CD1c-positive myeloid dendritic cell (primary cell): Measurements from ENCODE around the gene NPPC.
"Not testable (repeated sequence)": the region's sequence is repeated elsewhere in the genome, so short reads cannot be mapped to it uniquely, and the experiment has no call there.

Experiments
- DNase-seq: peaks from one replicate; pipeline ENCODE4 v3.0.0-alpha.2; 2016; ENCODE audit errors: extremely low spot score

Gene NPPC

DNA sequence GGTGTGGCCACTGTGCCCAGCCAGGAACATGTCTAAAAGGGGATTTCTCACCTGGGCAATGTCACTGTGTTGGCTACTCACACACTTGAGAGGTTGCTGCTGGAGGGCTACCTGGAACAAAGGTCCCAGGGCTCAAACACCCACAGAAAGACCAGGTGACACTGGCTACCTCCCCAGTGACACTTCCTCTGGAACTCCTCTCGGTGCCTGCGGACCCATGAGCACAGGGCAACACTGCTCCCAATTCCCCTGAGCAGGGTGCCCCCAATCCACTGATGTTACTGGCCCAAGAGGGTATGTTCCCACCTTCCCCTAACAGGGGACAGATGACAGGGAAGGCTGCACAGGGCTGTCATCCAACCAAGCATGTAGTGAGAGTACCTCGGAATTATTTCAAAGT lies 5.8 kb downstream of the NPPC start:
- no peak for DNase-seq

DNA sequence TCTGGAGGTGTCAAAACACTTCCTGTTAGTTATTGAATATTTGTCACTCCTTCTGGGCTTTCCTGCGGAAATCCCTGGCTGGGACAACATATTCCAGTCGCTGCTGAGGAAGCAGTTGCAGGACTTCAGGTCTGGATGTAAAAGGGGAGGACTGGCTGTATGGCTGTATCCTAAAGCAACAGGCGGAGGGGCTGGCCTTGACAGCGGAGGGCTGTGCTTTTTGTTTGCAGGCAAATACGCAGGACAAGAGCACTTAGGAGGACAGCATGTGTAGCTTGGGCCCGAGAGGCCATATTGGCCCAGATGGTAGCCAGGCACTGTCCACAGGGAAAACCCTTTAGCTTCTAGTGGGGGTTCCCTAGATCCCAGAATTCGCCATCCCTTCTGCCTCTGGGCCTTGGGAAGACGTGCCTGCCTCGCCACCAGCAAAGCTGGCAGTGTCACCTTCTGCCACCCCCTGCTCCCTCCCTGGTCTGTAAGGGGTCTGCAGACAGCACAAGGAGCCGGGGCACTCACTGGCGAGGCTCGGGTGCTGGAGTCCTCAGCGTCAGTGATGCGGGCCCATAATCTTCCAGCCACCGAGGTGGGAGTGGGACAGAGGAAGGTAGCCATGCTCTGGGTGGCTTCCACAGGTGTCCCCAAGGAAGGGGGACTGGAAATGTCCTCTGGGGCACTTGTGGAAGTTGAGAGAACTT lies 6.7 kb downstream of the NPPC start:
- DNase-seq: no peak

DNA sequence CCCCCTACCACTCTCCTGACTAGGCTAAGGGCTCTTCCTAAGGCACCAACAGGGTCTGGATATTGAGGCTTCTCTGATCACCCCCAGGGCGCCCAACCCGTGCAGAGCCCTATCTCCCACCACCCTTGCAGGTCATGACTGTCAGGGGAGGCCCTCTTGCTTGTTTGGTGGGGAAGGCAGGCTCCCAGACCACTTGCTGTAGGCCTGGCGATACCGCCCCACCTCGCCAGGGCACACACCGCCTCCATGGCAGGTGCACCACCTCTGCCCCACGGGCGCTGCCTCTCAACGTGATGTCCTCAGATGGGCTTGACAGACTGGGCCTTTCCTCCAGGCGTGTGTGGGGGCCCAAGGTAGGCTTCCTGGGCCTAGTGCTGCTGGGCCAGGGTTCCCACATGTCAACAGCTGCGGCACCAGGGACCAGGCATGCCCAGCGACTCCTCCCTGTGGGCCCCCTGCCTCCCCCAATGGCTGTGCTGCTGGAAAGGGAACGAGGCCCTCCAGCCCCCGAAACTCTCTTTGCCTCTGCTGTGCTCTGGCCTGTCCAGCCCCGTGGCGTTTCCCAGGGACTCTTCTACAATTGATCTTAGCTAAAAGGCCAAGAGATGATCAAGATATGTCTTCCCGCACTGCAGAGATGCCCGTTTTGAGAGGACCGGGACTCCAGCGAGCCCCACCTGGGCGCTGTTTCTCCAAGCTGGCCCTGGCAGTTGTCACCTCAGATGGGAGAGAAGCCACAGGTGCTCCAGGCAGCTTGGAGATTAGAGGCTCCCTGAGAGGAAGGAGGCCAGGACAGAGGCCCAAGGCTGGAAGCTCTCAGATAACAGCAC lies 7.5 kb downstream of the NPPC start:
- DNase-seq: no peak

DNA sequence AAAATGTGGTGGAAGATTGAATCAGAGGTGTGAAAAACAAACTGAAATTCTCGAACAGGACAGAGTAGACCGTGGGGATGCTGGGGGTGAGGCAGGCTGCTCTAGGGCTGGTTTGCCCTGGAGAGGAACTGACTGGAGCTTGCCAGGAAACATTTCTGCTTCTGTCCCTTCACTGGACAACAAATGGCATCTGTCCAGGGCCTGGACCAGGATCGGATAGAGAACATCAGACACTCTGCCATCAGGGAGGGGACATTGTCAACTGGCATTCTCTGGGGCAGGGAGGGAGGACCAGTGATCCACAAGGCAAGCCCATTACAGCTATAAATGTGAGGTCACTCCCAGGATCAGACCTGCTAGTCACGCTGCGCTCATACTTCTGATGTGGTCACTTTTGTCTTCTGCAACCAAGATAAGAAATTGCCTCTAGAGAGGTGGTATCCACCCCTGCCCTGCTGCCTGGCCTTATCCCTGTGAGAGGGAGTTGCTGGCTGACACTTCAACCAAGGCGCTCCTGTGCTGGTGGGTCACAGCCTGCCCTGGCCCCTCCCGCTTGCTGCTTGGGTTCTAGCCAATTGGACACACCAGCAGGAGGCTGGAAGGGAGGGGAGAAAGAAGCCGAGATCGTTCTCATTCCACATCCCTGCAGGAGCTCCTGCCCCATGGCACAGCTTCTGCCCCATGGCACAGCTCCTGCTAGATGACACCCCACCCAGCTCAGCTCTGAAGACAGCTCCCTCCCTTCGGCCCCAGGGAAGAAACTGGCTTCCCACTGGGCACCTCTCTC lies 8.7 kb downstream of the NPPC start:
- no peak for DNase-seq

DNA sequence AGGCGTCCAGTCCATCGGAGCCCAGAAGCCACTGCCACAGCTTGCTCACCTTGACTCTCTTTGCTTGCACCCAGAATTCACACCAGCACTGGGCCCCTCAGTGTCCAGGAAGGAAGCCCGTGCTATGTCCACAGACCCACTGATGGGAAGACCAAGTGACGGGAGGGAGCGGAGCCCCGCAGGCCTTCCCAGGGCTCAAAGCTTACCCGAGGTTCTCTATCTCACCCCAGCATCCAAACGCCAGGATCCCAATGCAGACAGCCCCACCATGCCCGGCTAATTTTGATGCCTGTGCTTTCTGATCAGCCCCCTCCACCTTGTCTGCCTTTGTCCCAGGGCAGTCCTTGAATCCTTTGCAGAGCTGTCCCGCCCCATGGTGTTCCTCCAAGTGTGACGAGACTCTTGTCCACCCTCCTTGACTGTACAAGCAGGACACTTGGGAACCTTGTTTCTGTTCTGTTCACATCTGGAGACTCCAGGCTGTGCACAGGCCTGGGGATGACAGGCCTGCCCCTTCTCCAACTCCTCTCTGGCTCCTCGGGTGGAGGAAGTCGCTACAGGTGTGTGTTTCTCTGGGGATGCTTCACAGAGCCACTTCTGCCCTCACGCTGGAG lies 12.0 kb downstream of the NPPC start:
- no peak for DNase-seq

DNA sequence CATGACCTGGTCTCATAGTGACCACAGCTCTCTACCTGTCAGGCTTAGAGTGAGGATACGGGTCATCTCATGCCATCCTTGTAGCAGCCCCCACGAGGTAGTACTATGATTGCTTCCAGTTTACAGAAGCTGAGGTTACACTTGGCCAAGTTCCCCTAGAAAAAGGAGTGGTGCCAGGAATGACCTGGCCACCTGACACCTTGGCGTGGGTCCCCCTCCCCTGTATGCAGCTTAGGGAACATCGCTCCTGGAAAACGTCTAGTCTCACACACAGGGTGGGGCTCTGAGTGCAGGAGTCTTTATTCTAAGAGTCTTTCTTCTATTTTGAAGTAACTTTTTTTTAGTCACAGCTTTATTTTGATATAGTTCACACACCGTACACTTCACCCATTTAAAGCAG lies 14.8 kb downstream of the NPPC start:
- DNase-seq: no peak

DNA sequence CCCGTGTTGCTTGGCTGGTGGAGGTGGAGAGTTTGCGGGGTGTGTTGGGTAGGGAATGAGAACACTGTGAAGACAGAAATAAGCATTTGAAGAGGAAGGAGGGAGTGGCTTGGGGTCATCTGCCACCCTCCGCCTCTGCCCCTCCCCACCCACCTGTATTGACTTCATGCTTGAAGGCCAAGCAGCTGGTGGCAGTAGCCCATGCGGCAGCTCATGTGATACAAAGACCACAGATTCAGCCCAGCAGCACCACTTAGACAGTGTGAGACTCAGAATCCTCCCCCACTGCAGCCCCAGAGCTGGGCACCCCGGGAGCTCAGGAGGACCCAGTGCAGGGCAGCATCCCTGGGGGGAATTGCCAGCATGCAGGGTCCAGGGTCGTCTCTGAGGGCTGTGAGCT lies 15.4 kb downstream of the NPPC start:
- no peak for DNase-seq

DNA sequence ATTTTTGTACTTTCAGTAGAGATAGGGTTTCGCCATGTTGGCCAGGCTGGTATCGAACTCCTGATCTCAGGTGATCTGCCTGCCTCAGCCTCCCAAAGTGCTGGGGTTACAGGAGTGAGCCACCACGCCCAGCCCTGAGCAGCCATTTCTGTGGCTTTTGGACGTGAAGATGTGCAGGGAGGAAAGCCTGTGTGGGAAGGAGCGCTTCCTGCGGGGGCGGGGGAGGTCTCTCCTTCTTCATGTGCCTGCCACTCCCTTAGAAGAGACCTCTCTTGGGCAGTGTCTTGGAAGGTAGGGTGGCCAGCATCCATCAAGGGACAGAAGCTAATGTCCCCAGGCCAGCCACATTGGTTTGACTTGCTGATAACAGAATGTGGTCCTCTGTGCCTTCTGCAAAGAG lies 16.0 kb downstream of the NPPC start:
- not testable (repeated sequence) for DNase-seq

DNA sequence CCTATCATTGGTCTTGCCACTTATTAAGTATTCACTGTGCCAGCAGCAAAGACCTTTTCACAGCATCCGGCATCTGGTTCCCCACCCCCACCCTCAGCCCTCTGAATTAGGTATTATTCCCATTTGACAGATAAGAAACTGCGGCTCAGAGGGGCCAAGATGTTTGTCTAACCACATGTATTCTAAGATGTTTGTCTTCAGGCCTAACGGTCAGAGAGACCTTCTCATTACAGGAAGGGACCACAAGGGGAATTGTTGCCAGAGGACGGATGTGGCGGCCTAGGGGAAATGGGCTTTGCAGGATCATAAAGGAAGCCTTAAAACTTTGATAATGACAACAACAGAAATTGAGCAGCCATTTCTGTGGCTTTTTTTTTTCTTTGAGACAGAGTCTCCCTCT lies 16.6 kb downstream of the NPPC start:
- no peak for DNase-seq

DNA sequence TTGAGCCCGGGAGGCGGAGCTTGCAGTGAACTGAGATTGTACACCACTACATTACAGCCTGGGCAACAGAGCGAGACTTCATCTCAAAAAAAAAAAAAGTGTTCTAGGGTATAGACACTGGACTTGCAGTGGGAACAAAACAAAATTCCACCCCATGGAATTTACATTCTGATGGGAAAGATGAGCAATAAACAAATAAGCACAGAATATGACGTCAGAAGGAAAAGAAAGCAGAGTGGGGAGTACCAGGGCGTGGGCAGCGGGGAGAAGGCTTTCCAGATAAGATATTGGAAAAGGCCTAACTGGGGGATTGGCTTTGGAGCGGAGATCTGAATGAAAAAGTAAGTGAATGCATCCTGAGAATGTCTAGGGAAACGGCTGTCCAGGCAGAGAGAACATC lies 17.6 kb downstream of the NPPC start:
- DNase-seq: no peak

DNA sequence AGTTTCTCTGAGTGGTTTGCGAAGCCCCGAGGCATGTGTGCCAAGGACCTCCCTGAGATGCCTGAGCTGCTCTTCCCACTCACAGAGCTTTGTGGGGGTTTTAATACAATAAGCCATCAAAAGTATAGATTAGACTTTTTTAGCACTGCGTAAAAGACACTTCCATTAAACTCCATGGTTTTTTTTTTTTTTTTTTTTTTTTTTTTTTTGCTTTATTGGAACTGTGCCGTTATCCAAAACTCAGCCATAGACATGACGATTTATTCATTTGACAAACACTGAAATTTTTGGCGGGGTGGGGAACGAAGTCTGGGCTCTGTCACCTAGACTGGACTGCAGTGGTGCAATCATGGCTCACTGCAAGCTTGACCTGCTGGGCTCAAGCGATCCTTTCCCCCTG lies 18.4 kb downstream of the NPPC start:
- DNase-seq: no peak

DNA sequence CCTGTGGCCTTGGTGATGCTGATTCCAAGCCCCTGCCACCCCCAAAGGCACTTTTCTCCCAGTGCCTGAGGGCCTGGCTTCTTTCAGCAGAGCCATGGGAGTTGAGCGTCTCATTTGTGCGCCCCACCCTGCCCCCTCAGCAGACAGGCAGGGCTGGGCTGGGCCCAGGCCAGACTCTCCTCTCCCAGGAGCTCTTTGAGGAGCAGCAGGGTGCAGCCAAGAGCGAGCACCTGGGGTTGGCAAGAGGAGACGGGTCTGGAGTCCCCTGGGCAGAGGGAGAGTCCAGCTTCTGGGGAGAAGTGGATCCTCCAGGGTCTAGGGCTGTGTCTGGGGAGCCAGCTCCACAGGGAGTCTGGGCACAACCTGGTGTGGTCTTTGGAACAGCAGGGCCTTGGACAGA lies 21.2 kb downstream of the NPPC start:
- no peak for DNase-seq

DNA sequence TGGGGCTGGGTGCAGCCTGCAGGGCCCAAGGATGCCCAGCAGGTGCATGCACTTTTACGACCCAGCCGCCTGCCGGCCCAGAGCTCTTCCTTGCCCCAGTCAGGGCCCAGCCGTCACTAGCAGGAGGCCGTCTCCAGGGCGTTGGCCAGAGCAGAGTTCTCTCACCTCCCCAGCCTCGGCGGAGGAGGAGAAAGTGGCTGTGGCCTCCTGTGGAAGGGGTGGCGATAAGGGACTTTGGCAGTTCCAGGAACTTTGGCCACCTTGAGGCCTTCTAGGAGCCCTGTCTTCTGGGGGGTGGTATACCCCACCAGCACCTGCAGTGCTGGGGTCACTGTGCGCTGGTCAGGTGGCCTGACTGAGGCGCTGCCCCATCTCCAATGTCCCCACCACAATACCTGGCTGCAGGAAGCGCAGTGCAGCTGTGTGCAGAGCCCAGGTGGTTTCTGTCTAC lies 22.0 kb downstream of the NPPC start:
- DNase-seq: no peak

DNA sequence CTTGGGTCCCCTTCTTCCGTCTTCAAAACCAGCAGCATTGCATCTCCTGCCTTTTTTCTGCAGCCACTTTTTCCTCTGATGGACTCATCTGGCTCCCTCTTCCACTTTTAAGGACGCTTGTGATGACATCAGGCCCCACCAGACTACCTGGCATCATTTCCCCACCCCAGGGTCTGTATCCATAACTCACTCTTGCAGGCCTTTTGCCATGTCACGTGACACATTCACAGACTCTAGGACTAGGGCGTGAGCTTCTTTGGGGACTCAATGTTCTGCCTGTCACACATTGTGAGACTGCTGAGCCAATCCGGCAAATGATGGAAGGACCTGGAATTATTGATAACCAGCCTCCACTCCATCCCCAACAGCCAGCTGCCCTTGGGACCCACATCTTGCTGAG lies 23.6 kb downstream of the NPPC start:
- no peak for DNase-seq

DNA sequence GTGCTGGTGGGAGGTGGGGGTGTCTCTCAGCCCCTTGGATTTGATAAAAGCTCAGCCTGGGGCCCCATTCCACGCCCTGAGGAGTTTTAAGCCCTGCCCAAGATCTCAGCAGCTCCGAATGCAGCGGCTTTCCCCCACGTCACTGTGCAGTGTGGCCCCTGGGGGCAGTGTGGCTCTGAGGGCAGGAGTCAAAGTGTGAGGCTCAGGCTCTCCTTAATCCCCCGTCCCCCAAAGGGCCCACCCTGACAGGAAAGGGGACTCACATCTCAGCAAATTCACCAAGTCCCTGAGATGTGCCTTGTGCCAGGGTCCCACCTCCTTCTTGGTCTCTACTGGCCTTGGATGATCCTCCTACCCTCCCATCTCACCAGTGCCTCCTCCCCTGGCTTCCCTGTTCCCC lies 25.2 kb downstream of the NPPC start:
- no peak for DNase-seq

DNA sequence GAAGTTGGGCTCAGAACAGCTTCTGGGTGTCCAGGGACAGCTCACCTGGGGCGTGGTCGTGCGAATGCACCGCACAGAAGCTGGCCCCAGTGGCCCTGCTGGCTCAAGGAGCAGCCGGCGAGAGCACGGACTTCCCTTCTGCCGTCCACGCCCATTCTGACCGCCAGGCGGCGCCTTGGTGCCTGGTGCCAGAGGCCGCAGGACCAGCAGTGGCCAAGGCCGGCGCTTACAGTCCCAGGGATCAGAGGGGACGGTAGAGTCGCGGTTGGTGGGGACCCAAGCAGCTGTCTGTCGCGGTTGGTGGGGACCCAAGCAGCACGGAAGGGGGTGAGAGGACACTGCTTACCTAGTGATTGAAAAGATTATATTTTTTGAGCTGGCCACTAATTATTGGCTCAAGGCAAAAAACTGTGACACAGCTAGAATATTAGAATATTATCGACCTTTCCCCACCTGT lies 25.7 kb downstream of the NPPC start:
- DNase-seq: peak; percentile 78

DNA sequence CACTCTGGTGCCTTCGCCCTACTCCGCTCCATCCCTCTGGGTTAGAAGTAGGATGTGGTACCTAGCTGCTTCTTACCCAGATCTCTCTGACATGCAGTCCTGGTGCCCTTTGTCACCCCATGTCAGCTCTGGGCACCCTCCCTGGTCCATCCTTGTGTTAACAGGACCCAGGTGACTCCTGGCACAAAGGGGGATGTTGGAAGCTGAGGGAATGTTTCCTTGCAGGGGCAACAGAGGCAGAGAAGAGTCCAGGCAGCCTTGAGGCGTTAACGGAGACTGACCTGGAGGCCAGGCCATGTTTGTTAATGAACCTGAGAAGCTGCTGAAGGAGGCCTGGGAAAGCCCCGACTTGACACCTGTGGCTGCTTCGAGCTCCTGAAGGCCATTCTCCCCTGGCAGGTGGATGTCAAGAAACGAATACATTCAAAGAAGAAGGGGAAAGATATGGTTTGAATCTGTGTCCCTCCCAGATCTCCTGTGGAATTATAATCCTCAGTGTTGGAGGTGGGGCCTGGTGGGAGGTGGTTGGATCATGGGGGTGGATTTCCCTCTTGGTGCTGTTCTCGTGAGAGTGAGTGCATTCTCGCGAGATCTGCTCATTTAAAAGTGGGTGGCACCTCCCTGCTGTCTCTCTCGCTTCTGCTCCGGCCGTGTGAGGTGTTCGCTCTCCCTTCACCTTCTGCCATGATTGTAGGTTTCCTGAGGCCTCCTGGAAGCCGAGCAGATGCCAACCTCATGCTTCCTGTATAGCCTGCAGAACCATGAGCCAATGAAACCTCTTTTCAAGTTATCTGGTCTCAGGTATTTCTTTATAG lies 31.4 kb downstream of the NPPC start:
- no peak for DNase-seq

DNA sequence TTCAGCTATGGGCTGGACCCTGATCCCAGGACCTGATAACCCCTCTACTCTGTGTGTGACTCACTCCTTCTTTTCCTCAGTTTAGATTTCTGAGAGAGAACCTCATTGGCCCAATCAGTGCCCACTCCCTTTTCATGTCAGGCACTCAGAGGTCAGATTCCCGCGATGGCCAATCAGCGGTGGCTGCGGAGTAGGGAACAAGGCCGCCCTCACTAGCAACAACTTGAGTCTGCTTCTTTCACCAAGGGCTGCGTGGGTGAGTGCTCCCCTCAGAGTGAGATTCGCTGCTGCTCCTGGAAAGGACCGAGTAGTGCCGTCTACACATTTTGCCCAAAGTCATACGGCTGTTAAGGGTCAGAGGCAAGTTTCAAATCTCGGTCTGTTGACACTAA lies 34.7 kb downstream of the NPPC start:
- DNase-seq: no peak

DNA sequence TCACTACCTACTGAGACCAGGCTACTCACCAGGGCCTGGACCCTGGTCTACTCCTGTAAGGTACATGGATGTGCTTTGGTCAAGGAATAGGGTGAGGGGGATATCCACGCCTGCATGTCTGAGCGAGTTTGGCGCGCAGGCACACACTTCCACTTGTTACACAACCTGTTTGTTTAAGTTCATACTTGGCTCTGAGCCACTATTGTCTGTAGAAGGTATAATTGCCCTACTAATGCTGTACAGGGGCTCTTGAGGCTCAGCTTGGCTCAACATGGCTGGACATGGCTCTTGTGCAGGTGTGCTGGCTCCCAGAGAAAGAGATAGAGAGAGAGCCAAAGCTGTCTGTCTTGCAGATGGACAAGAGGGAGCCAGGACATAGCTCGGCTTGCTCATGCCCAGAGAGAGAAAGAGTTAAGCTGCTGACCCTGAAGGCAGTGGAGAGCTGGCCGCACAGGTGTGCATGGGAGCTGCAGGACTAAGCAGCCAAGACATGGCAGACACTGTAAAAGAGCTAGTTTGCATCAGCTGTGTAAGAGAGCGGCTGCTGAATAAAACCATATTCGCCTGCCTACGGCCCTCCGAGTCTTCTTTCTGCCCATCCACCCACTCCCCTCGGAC lies 35.2 kb downstream of the NPPC start:
- DNase-seq: no peak

DNA sequence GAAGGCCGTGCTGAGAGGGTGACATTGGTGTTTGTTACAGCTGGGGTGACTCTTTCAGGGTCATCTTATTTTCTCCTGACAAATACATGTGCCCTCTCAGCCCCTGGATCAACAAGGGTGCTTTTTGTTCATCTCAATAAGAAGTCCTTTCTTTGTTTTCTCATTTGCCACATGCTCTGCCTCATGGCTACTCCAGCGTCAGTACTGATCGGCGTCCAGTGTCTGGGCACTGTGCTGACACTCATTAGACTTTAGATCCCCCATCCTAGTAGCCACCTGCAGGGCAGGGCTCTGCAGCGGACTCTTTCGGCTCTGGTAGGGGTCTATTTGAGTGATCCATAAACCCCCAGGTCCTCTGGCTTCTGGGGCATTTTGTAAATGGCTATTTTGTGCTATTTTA lies 38.4 kb downstream of the NPPC start:
- no peak for DNase-seq
